Cardiac septum (tissue), 1 donor: Measurements from ENCODE around the gene KRTAP1-4. TPM values are rescaled to one million over a fixed set of nuclear protein-coding genes. Genes with fewer than 3 reads are reported as not detected.

Experiments
- total RNA-seq: library from RNA; stranded (reverse); fragmentation: NEBNext Ultra II Directional; extraction: Animal tissue kit (Norgen Biotek cat#: 25700); gene quantifications from one replicate; pipeline ENCODE4 v1.2.1, GENCODE V29; 2021
- donor health status: DM: no; HTN: no; CAD: no.

The KRTAP1-4 gene
- total RNA-seq, 1 donor from 2014 or later: not detected

Other genes starting within 250 kb of the KRTAP1-4 start
- gene KRT27, start 247.6 kb downstream of the KRTAP1-4 start, total RNA-seq: not detected
- gene KRT28, start 230.2 kb downstream of the KRTAP1-4 start, total RNA-seq: not detected
- gene KRT10, start 207.6 kb downstream of the KRTAP1-4 start, total RNA-seq: 45.2 TPM
- not detected for gene KRT12, start 163.0 kb downstream of the KRTAP1-4 start, total RNA-seq
- not detected for gene KRT20, start 145.0 kb downstream of the KRTAP1-4 start, total RNA-seq
- gene KRT23, start 92.5 kb downstream of the KRTAP1-4 start, total RNA-seq: 0.13 TPM
- not detected for gene KRT39, start 63.2 kb downstream of the KRTAP1-4 start, total RNA-seq
- not detected for gene KRT40, start 45.9 kb downstream of the KRTAP1-4 start, total RNA-seq
- gene KRTAP3-3, start 36.0 kb downstream of the KRTAP1-4 start, total RNA-seq: not detected
- not detected for gene KRTAP3-2, start 30.3 kb downstream of the KRTAP1-4 start, total RNA-seq
- gene KRTAP3-1, start 21.1 kb downstream of the KRTAP1-4 start, total RNA-seq: not detected
- gene KRTAP1-5, start 3.0 kb downstream of the KRTAP1-4 start, total RNA-seq: not detected
- gene KRTAP1-3, start 4.7 kb upstream of the KRTAP1-4 start, total RNA-seq: not detected
- not detected for gene KRTAP1-1, start 11.3 kb upstream of the KRTAP1-4 start, total RNA-seq
- not detected for gene KRTAP2-1, start 17.1 kb upstream of the KRTAP1-4 start, total RNA-seq
- gene KRTAP2-2, start 25.0 kb upstream of the KRTAP1-4 start, total RNA-seq: not detected
- not detected for gene KRTAP2-3, start 29.9 kb upstream of the KRTAP1-4 start, total RNA-seq
- not detected for gene KRTAP2-4, start 35.7 kb upstream of the KRTAP1-4 start, total RNA-seq
- not detected for gene KRTAP4-7, start 54.0 kb upstream of the KRTAP1-4 start, total RNA-seq
- gene KRTAP4-8, start 67.9 kb upstream of the KRTAP1-4 start, total RNA-seq: not detected
- not detected for gene KRTAP4-16, start 72.0 kb upstream of the KRTAP1-4 start, total RNA-seq
- not detected for gene KRTAP4-9, start 75.2 kb upstream of the KRTAP1-4 start, total RNA-seq
- not detected for gene KRTAP4-11, start 88.2 kb upstream of the KRTAP1-4 start, total RNA-seq
- gene KRTAP4-12, start 94.0 kb upstream of the KRTAP1-4 start, total RNA-seq: not detected
- gene KRTAP4-6, start 110.3 kb upstream of the KRTAP1-4 start, total RNA-seq: not detected
- not detected for gene KRTAP4-5, start 119.6 kb upstream of the KRTAP1-4 start, total RNA-seq
- gene KRTAP4-4, start 130.6 kb upstream of the KRTAP1-4 start, total RNA-seq: not detected
- not detected for gene KRTAP4-3, start 138.0 kb upstream of the KRTAP1-4 start, total RNA-seq
- gene KRTAP4-2, start 148.0 kb upstream of the KRTAP1-4 start, total RNA-seq: not detected
- gene KRTAP4-1, start 154.7 kb upstream of the KRTAP1-4 start, total RNA-seq: not detected
- gene KRTAP9-1, start 159.7 kb upstream of the KRTAP1-4 start, total RNA-seq: not detected
- gene KRTAP9-2, start 196.5 kb upstream of the KRTAP1-4 start, total RNA-seq: not detected
- gene KRTAP9-3, start 202.3 kb upstream of the KRTAP1-4 start, total RNA-seq: not detected
- not detected for gene KRTAP9-8, start 207.8 kb upstream of the KRTAP1-4 start, total RNA-seq
- gene KRTAP9-4, start 219.5 kb upstream of the KRTAP1-4 start, total RNA-seq: not detected
- gene KRTAP9-9, start 225.2 kb upstream of the KRTAP1-4 start, total RNA-seq: not detected
- gene KRTAP9-6, start 235.2 kb upstream of the KRTAP1-4 start, total RNA-seq: not detected
- gene KRTAP9-7, start 245.5 kb upstream of the KRTAP1-4 start, total RNA-seq: not detected